HG02852 (cell line): ENCODE measurements around the gene SAAL1.

ENCODE experiments used
- ATAC-seq: cut with Tn5 transposase; IDR thresholded peaks from one replicate; pipeline ENCODE4 v1.9.1; 2021; ENCODE audit warnings: mild to moderate bottlenecking, moderate library complexity; ENCODE audit not compliant: unreplicated experiment

Gene SAAL1

DNA sequence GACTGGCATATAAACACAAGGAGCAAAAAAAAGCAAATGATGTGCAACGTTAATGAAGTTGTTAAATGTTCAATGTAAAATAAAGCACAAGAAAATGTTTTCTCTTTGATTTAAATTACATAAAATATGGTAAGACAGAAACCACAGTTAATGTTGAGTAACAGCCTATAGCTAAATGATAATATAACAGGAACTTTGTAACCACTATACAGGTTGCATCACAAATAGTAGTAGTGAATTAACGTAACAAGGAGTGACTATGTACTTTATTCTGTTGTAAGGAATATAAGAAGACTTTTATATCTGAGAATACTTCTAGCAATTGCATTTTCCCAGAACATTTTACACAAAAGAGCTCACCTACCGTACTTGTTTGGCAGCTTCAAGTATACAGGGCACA lies 16.9 kb downstream of the SAAL1 start:
- no peak for ATAC-seq

DNA sequence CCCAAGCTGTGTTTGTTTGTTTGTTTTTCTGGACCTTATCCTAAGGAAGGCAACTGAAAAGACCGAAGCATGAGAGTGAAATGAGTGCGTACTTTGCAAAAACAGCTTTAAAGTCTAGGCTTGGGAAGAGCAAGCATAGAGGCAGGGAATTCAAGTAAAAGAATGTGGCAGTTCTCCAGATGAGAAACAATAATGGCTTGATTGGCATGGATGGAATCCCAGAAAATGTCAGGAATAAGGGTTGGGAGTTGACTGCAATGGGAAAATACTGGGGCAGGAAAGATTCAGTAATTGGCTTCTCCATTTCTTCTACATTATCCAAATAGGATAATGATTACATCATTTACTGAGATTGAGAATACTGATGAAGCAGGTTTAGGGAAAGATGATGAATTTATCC lies 17.5 kb downstream of the SAAL1 start:
- no peak for ATAC-seq

- no peak for ATAC-seq
Measured at GRCh38 chr11:18081551-18081950, 24.3 kb downstream of the SAAL1 start.

DNA sequence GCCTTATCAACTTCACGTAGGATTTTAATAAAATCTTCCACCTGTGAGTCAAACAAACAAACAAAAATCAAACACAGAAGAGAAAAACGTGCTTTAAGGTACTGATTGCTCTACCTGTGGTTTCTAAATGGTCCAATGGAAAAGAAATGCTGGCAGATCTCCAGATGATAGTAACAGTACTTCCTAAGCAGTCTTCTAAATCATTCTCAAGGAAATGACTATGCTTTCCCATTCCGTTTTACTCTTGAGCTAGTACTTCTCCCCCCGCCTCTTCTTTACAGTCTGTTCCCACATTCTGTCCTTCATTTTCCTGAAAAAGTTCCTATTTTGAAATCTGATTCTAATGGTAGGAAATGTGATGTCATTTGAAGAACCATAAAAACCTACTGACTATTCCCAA lies 25.4 kb downstream of the SAAL1 start:
- ATAC-seq: no peak

DNA sequence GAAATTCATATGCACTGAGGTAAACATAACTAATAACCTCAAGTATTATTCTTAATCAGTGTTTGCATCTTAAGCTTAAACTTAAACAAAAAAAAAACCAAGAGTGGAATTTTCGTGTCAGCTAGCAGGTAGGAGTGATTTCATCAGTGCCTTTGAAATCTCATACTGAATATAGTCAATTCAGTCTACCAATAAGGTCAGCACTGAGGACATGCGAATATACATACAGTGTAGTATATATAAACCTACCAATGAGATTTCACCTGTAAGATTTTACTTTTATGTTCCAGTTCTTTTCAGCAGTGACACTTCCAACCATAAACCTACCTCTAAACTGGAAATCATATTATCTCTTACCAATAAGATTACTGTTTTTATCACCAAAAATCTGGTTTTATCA lies 27.0 kb downstream of the SAAL1 start:
- ATAC-seq: no peak

DNA sequence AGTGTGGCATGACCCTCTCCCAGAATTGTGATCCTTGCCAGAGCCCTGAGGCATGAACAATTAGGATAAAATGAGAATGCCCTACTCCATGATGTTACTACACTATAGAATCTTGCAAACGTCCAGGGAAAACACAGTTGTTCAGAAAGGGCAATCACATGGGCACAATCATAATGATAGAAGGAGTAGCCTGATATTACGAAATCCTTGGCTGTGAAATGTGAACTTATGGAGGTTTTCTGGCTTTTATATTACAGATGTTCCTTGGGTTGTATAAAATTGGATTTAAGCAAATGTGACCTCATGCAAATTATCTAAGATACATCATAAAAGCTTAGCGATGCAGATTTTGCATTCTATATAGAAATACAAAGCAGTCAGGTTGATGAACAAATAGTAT lies 30.4 kb downstream of the SAAL1 start:
- no peak for ATAC-seq

- ATAC-seq: no peak
Measured at GRCh38 chr11:18071098-18071705, 34.7 kb downstream of the SAAL1 start.

GRCh38 chr11:18067372-18067771 lies 38.5 kb downstream of the SAAL1 start:
- no peak for ATAC-seq

GRCh38 chr11:18066626-18067025 lies 39.3 kb downstream of the SAAL1 start:
- no peak for ATAC-seq

GRCh38 chr11:18065572-18065971 lies 40.3 kb downstream of the SAAL1 start:
- ATAC-seq: no peak

GRCh38 chr11:18064450-18065054 lies 41.3 kb downstream of the SAAL1 start:
- ATAC-seq: no peak

DNA sequence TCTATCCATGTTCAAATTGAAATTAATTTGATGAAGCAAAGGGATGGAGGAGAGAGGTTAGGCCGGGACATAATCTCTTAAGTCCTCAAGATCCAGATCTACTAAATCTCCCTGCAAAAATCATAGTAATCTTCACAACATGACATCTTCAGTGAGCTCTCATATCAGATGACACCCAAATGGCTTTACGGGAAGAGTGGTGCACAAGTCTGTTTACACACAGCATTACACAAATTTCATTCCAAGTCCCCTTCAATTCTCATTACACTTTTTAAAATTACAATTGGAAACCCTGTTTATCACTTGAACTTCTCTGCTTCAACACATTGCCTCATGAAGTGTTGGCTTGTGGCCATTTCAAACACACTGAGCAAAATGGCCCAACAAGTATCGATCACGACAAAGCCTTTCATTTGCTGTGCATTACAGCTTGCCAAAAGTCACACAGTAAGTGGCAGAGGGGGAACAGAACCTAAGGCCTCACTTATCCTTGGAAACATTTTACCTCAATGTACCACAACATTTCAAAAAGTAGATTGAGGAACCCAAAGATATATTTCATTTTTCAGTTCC lies 41.9 kb downstream of the SAAL1 start:
- ATAC-seq: no peak

- ATAC-seq: no peak
Measured at GRCh38 chr11:18063125-18063524, 42.8 kb downstream of the SAAL1 start.

DNA sequence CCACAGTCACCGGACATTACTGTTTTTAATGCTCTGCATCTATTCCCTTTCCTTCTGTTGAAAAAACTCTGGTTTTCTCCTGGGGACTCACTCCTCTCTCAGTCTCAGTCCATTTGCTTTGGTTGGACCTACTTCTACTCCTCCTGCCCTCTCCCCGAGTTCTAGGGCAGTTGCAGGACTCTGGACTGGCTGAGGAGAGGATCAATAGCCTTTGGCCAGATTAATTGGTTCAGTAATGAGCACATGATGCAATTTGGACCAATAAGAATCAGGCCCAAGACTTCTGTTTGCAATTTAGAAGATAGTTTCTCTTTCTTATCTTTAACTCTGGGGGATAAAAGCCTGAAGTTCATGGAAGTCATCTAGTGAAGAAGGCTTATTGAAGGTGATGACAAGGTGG lies 44.5 kb downstream of the SAAL1 start:
- no peak for ATAC-seq

- no peak for ATAC-seq
Measured at GRCh38 chr11:18056561-18057181, 49.2 kb downstream of the SAAL1 start.

- no peak for ATAC-seq
Measured at GRCh38 chr11:18054511-18055103, 51.3 kb downstream of the SAAL1 start.

- ATAC-seq: no peak
Measured at GRCh38 chr11:18050848-18051247, 55.0 kb downstream of the SAAL1 start.

GRCh38 chr11:18046116-18046777 lies 59.6 kb downstream of the SAAL1 start, which contains the start of gene TPH1:
TSS of gene TPH1 (minus strand) at chr11:18046269. CDS start at chr11:18040762, 5,507 bp downstream.
- no peak for ATAC-seq

DNA sequence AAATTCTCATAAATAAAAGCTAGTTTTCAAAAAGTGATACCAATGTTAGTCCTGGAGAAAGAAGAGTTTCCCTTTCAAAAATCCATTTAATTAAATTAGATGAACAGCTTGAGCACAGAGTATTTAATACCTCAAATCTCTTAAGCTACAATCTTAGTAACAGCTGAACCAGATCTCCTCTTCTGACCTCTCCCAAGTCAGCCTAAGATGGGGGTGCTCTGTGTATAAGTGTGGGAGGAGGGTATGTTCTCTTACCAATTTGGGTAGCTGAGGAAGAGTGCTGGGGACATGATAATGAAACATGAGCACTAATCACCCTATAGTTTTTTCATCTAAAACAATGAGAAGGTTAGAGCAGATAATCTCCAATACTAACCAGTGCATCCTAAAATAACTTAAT lies 69.4 kb downstream of the SAAL1 start:
- ATAC-seq: no peak
